Measurements from ENCODE around the gene NFIX.

The NFIX gene

DNA sequence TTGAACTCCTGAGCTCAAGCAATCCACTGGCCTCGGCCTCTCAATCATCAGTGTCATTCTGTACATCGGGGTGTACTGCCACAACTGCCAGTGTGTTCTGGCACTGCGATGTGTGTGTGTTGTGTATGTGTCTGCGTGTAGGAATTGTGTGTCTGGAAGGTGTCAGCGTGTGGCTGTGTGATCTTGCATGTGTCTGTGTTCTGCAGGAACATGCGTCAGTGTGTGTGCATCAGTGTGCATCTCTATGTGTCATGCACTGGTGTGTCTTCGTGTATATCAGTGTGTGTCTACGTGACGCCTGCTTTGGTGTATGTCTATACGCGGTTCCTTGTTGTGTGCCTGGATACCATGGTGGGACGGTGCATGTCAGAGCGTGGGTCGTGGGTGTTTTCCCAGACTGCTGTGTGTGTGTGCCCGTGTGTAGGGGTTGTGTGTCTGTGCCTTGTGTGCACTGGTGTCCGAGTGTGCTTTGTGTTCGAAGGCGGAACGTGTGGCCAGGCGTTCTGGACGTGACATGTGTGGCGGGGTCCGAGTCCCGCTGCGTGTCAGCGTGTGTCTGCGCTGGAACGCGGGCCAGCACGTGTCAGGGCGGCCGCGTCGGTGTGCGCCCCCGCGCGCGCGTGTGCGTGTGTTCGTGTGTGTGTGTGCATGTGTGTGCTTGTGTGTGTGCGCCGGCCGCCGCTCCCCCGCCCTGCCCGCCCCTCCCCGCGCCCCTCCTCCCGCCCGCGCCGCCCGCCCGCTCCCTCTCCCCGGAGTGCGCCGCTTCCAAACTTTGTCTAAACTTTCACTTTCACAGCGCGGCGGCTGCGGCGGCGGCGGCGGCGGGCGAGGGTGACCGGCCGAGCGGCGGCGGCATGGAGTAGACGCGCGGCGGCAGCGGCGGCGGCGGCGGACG is at the start of gene NFIX:
Gene NFIX (plus strand): TSS at position 775 of the 895 bp plus-strand sequence. CDS start 363 bp downstream, outside the sequence.
- TF ChIP-seq GATA3 (IDR thresholded peaks at IDR 0.05; ENCODE audit: low read depth, low read length) (no peak), GATA2 (IDR thresholded peaks at IDR 0.05; ENCODE audit: low read depth, low read length) (no peak)

DNA sequence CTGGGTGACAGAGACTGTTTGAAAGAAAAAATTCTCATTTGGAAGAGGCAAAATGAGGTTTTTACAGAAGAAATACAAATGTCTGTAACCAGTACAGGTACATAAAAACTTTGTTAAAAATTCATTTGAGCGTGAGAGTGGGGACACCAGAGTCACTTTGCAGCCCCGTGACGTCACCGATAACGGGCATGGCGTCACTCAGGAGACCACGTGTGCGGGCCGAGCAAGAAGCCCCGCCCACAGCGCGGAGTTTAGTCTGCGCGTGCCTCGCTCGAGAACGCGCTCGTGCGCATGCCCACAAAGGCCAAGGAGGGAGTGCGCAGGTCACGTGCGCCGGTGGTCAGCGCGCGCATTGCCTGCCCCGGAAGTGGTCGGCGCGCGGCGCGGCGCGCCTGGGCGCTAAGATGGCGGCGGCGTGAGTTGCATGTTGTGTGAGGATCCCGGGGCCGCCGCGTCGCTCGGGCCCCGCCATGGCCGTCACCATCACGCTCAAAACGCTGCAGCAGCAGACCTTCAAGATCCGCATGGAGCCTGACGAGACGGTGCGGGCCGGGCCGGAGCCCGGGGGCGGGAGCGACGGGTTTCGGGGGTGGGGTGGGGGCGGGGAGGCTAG is 49.7 kb upstream of the NFIX start, which contains the start of gene RAD23A:
Gene RAD23A (plus strand): TSS at position 384 of the 613 bp plus-strand sequence. CDS start 87 bp downstream, at position 471.
- TF ChIP-seq GATA3 (IDR thresholded peaks at IDR 0.05; ENCODE audit: low read depth, low read length), result no peak
- TF ChIP-seq GATA2 (IDR thresholded peaks at IDR 0.05; ENCODE audit: low read depth, low read length), result peak; percentile 55; the same call in 1 of the 2 replicates

DNA sequence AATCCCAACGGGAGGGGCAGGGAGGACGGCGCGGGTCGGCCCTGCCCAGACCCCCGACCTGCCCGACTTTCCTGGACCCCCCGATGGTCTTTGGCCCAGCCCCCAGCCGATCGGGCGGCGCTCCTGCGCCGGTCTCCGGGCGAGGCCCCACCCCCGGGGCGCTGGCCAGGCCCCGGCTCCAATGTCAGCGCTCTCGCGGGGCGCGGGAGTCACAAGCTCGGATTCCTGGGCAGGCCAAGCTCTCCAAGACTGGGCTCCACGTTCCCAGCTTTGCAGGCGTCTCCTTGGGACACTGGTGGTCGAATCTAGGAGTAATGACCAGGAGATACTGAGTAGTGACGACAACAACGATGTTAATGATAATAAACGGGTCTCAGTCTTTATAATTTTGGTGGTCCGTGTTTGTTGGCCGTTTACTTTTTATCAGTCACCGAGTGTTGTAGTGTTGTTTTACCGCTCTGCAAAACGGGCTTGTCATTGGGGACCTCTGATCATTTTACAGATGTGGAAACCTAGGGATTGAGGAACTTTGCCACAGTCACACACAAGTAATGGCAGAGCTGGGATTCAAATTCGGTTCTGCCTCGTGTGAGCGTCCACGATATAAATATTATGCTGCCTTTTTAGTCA is 49.1 kb upstream of the NFIX start:
- TF ChIP-seq GATA3 (IDR thresholded peaks at IDR 0.05; ENCODE audit: low read depth, low read length) (no peak), GATA2 (IDR thresholded peaks at IDR 0.05; ENCODE audit: low read depth, low read length) (no peak)

DNA sequence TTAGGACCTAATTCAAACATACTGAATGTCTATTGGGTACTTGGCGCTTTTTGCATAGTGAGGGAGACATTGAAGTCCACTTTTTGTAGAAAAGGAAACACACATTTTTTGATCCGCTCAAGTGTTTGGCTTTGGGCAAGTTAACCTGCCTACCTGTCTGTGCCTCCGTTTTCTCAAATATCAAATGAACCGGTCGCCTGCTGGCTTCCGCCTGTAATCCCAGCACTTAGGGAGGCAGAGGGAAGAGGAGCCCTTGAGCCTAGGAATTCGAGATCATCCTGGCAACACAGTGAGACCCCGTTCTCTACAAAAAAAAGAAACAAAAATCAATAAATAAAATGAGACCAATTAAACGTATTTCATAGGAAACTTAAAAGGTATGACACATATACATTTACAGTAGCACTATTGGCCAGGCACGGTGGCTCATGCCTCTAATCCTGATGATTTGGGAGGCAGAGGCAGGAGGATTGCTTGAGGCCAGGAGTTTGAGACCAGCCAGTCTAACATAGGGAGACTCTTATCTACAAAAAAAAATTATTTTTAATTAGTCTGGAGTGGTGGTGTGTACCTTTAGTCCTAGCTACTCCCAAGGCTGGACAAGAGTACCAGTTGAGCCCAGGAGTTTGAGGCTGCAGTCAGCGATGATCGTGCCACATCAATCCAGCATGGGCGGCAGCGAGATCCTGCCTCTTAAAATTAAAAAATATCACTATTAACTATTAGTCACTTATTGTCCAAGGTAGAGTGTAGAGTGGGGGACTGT is 48.4 kb upstream of the NFIX start:
- TF ChIP-seq GATA2 (IDR thresholded peaks at IDR 0.05; ENCODE audit: low read depth, low read length), result no peak
- no peak for TF ChIP-seq GATA3 (IDR thresholded peaks at IDR 0.05; ENCODE audit: low read depth, low read length)

DNA sequence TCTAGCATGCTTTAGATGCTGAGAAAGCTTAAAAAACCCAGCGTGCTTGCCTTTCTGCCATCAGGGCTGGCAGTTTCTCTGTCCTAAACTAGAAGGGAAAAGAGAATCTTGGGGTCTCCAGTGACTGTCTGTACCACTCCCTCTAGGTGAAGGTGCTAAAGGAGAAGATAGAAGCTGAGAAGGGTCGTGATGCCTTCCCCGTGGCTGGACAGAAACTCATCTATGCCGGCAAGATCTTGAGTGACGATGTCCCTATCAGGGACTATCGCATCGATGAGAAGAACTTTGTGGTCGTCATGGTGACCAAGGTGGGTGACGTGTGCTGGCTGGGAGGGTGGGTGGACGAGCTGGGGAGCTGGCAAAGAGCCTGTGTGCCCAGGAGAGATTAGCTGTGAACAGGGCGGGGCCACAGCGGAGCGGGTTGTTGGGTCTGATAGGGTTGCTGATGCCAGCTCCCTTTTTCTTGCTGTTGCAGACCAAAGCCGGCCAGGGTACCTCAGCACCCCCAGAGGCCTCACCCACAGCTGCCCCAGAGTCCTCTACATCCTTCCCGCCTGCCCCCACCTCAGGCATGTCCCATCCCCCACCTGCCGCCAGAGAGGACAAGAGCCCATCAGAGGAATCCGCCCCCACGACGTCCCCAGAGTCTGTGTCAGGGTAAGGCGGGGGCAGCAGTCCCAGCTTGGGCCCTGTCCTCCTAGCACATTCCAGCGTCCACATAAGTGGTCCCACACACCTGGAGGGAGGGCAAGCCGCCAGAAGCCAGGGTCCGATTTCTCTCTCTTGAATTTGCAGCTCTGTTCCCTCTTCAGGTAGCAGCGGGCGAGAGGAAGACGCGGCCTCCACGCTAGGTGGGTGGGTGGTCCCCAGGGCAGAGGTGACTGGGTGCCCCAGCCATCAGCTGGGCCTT is 47.3 kb upstream of the NFIX start:
- TF ChIP-seq GATA2 (IDR thresholded peaks at IDR 0.05; ENCODE audit: low read depth, low read length), result no peak

DNA sequence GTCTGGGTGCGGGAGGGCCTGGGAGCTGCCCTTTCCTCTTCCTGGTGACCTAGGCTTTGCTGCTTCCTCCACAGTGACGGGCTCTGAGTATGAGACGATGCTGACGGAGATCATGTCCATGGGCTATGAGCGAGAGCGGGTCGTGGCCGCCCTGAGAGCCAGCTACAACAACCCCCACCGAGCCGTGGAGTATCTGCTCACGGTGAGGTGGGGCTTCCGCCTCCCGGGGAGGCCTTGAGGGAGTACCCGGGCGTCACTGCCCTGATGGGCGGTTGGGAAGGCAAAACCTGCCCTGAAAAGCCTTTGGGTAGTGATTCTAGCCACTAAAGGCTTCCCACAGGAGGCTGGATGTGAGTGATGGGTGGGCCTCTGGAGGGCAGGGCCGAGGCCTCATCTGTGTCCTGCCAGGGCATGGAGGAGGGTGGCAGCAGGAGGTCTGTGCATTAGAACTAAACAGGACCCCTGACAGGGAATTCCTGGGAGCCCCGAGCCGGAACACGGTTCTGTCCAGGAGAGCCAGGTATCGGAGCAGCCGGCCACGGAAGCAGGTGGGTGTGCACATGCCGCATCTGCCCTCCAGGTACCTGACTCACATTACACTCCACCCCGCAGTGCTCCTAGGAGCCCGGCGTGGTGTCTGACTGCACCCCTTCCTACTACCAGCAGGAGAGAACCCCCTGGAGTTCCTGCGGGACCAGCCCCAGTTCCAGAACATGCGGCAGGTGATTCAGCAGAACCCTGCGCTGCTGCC is 46.5 kb upstream of the NFIX start:
- no peak for TF ChIP-seq GATA2 (IDR thresholded peaks at IDR 0.05; ENCODE audit: low read depth, low read length)
- no peak for TF ChIP-seq GATA3 (IDR thresholded peaks at IDR 0.05; ENCODE audit: low read depth, low read length)

DNA sequence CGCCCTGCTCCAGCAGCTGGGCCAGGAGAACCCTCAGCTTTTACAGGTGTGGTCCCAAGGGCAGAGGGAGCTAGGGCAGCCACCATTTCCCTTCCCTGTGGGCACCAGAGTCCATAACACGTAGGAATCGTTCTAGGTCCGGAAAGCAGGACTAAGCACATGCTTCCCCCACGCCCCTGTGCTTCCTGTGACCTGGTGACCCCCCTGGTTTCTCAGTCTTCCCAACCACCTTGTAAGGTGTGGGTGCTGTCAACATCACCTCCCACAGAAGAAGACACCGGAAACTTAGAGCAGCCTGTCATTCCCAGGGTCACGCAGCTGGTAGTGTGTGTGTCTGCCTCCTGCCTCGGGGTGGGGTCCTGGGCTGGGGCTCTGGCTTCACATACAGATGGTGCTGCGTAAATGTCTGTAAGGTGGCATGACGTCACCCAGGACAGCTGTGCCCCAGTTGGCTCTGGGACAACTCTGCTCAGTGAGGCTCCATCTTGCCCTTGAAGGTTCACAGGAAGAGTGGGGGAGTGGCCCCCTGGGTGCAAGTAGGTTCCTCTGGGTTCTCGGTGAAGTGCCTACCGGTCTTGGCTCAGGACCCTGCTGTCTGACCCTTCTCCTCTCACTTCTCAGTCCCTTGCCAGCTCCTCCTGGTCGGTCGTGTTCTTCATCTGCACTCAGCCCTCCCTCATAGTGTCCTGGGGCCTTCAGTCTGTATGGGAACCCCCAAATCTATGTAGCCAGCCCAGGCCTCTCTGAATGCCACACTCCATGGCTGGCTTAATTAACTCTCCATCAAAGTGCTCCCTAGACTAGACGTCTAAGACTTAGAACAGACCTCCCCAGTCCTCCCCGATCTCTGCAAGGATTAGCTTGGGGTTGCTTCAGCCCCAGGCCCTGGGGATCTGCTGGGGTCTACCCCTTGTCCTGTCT is 45.7 kb upstream of the NFIX start:
- no peak for TF ChIP-seq GATA3 (IDR thresholded peaks at IDR 0.05; ENCODE audit: low read depth, low read length)
- no peak for TF ChIP-seq GATA2 (IDR thresholded peaks at IDR 0.05; ENCODE audit: low read depth, low read length)

DNA sequence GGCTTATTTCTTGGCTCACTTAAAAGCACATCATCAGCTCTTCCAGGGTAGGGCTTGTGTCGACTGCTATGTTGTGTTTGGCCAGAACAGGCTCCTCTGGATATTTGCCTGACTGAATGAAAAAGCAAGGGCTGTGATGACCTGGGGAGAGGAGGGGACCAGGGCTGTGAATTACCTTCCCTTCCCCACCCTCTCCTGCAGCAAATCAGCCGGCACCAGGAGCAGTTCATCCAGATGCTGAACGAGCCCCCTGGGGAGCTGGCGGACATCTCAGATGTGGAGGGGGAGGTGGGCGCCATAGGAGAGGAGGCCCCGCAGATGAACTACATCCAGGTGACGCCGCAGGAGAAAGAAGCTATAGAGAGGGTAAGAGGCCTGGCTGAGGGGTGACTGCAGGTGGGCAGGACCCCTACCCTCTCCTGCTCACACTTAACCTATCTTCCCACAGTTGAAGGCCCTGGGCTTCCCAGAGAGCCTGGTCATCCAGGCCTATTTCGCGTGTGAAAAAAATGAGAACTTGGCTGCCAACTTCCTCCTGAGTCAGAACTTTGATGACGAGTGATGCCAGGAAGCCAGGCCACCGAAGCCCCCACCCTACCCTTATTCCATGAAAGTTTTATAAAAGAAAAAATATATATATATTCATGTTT is 42.7 kb upstream of the NFIX start:
- no peak for TF ChIP-seq GATA3 (IDR thresholded peaks at IDR 0.05; ENCODE audit: low read depth, low read length)
- TF ChIP-seq GATA2 (IDR thresholded peaks at IDR 0.05; ENCODE audit: low read depth, low read length), result no peak

DNA sequence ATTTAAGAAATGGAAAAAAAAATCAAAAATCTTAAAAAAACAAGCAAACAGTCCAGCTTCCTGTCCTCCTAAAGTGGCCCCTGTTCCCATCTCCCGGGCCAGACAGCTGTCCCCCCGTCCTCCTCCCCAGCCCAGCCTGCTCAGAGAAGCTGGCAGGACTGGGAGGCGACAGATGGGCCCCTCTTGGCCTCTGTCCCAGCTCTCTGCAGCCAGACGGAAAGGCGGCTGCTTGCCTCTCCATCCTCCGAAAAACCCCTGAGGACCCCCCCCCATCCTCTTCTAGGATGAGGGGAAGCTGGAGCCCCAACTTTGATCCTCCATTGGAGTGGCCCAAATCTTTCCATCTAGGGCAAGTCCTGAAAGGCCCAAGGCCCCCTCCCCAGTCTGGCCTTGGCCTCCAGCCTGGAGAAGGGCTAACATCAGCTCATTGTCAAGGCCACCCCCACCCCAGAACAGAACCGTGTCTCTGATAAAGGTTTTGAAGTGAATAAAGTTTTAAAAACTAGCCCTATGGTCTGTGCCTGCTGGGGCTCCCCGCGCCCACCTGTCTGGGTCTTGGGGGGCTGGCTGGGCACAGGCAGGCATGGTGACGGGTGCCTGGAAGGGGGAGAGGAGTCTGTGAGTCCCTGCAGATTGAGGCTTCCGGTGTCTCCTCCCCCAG is 42.0 kb upstream of the NFIX start:
- TF ChIP-seq GATA3 (IDR thresholded peaks at IDR 0.05; ENCODE audit: low read depth, low read length) (no peak), GATA2 (IDR thresholded peaks at IDR 0.05; ENCODE audit: low read depth, low read length) (peak; percentile 20; the same call in 1 of the 2 replicates)
